Liver (tissue), 9 donors: ENCODE measurements around the gene RAB6B. TPM values are rescaled to one million over a fixed set of nuclear protein-coding genes. Genes with fewer than 3 reads are reported as not detected.

Experiments used
- DNase-seq: peaks from one replicate; pipeline ENCODE4 v3.0.0-alpha.2; 2017; ENCODE audit warnings: low spot score
- H3K27ac ChIP-seq, 2 donors: one replicate each; pipeline ENCODE4 v1.7.0; 2013; ENCODE audit warnings: inconsistent platforms in 2 of 2, low read length in 2 of 2, control low read depth in 1 of 2, low read depth in 1 of 2, mild to moderate bottlenecking in 1 of 2
- H3K27me3 ChIP-seq, 4 donors: one replicate each; pipeline versions ENCODE4 v1.6.1 to v1.7.0; 2013; ENCODE audit warnings: low read length in 3 of 4, inconsistent platforms in 1 of 4, mild to moderate bottlenecking in 1 of 4, moderate library complexity in 1 of 4; ENCODE audit not compliant: control insufficient read depth in 4 of 4, insufficient read depth in 4 of 4
- H3K36me3 ChIP-seq, 4 donors: one replicate each; pipeline versions ENCODE4 v1.6.1 to v1.7.0; 2013; ENCODE audit warnings: low read length in 3 of 4, mild to moderate bottlenecking in 3 of 4, low read depth in 1 of 4, moderate library complexity in 1 of 4; ENCODE audit not compliant: control insufficient read depth in 4 of 4, insufficient read depth in 3 of 4
- H3K4me1 ChIP-seq, 4 donors: one replicate each; pipeline versions ENCODE4 v1.6.1 to v1.7.0; 2013; ENCODE audit warnings: low read length in 3 of 4, mild to moderate bottlenecking in 3 of 4, moderate library complexity in 1 of 4; ENCODE audit not compliant: control insufficient read depth in 4 of 4, insufficient read depth in 4 of 4
- H3K4me3 ChIP-seq, 3 donors: one replicate each; pipeline versions ENCODE4 v1.6.1 to v1.7.0; 2013; ENCODE audit warnings: low read length in 3 of 3, control low read depth in 1 of 3, low read depth in 1 of 3, mild to moderate bottlenecking in 1 of 3
- H3K9ac ChIP-seq, 2 donors: one replicate each; pipeline ENCODE4 v1.7.0; 2013; ENCODE audit warnings: low read length in 2 of 2, mild to moderate bottlenecking in 2 of 2, moderate library complexity in 2 of 2, control low read depth in 1 of 2, low read depth in 1 of 2
- H3K9me3 ChIP-seq, 4 donors: one replicate each; pipeline versions ENCODE4 v1.6.1 to v1.7.0; 2013; ENCODE audit warnings: low read length in 3 of 4; ENCODE audit not compliant: control insufficient read depth in 4 of 4
- EGR1 ChIP-seq, 2 donors: IDR thresholded peaks; 2 replicates each; pipeline ENCODE4 v1.6.1; 2016 to 2018; ENCODE audit warnings: antibody characterized with exemption in 2 of 2, low read depth in 2 of 2
- FOXA1 ChIP-seq: IDR thresholded peaks from 2 replicates; pipeline ENCODE4 v1.6.1; 2016; ENCODE audit warnings: antibody characterized with exemption
- FOXA2 ChIP-seq: IDR thresholded peaks from 2 replicates; pipeline ENCODE4 v1.6.1; 2016; ENCODE audit warnings: antibody characterized with exemption
- HNF4A ChIP-seq, 2 donors: conservative IDR thresholded peaks; 2 replicates each; pipeline ENCODE4 v1.6.1; 2016; ENCODE audit warnings: antibody characterized with exemption in 2 of 2, mild to moderate bottlenecking in 2 of 2
- HNF4G ChIP-seq: IDR thresholded peaks from 2 replicates; pipeline ENCODE4 v1.6.1; 2016; ENCODE audit warnings: antibody characterized with exemption
- JUND ChIP-seq, 2 donors: IDR thresholded peaks; 2 replicates each; pipeline ENCODE4 v1.6.1; 2016; ENCODE audit warnings: antibody characterized with exemption in 2 of 2
- NR2F2 ChIP-seq: IDR thresholded peaks from 2 replicates; pipeline ENCODE4 v1.6.1; 2016; ENCODE audit warnings: antibody characterized with exemption
- REST ChIP-seq: IDR thresholded peaks from 2 replicates; pipeline ENCODE4 v1.6.1; 2016; ENCODE audit warnings: antibody characterized with exemption, mild to moderate bottlenecking
- RXRA ChIP-seq, 2 donors: IDR thresholded peaks; 2 replicates each; pipeline ENCODE4 v1.6.1; 2017 to 2018; ENCODE audit warnings: antibody characterized with exemption in 2 of 2, mild to moderate bottlenecking in 1 of 2
- TAF1 ChIP-seq: conservative IDR thresholded peaks from 2 replicates; pipeline ENCODE4 v1.6.1; 2016; ENCODE audit warnings: antibody characterized with exemption, mild to moderate bottlenecking
- YY1 ChIP-seq: IDR thresholded peaks from 2 replicates; pipeline ENCODE4 v1.6.1; 2016; ENCODE audit warnings: antibody characterized with exemption, mild to moderate bottlenecking
- ZBTB33 ChIP-seq: IDR thresholded peaks from 2 replicates; pipeline ENCODE4 v1.6.1; 2016; ENCODE audit warnings: antibody characterized with exemption
- WGBS: extraction: QIAGEN DNeasy Blood & Tissue Kit; methylation state at CpG from one replicate; pipeline ENCODE4 v1.1.7; 2013; 5-methylcytosine and 5-hydroxymethylcytosine counted together
- polyA plus RNA-seq, 2 donors: library from polyadenylated mRNA; stranded (reverse) in 1 of 2; unstranded in 1 of 2; fragments of 200-250 nt in 1 of 2; fragments of >200 nt in 1 of 2; fragmentation: Nextera tagmentation in 1 of 2; extraction: Ambion mirVana in 1 of 2; gene quantifications; one replicate each; pipeline versions ENCODE4 v1.2.1 to v1.2.3, GENCODE V29; 2013 to 2015
- total RNA-seq, 2 donors: library from RNA; depleted of rRNA; stranded (reverse); fragments of >200 nt; gene quantifications; one replicate each; pipeline ENCODE4 v1.2.3, GENCODE V29; 2014
- TF ChIP-seq, protein P1 (sequence below): fragments of 150-350 bp; IDR thresholded peaks from 2 replicates; pipeline ENCODE4 v1.5.1; 2017; ENCODE audit warnings: improper control_type of control experiment, low read depth, low read length; ENCODE audit not compliant: missing input control
- TF ChIP-seq, protein P2 (sequence below): IDR thresholded peaks from 2 replicates; pipeline ENCODE4 v1.6.1; 2016; ENCODE audit warnings: antibody characterized with exemption
- donor health status: healthy.
- donor health status: healthy.
- donor health status: healthy.
- donor health status: healthy.
- donor health status: healthy.

The RAB6B gene
- total and polyA plus RNA-seq, 4 donors, result 0.08 to 2.8 (median 0.28) TPM

DNA sequence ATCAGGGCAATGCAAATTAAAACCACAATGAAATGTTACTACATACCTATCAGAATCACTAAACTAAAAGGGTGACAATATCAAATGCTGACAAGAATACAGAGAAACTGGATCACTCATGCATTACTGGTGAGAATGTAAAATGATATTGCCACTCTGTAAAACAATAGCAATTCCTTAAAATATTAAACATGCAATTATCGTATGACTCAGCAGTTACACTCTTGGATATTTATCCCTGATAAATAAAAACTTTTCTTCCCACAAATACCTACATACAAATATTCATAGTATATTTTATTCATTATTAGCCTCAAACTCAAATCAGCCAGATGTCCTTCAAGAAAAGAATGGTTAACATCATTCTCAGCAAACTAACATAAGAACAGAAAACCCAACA lies 25.9 kb upstream of the RAB6B start:
- H3K27me3 ChIP-seq, result peaks cover 0 to 5% (median 1%) of the 10 kb centered on the region in 4 donors
- 97% methylated on average over 1 of the region's 1 CpG for WGBS
- no peaks in the 10 kb centered on the region for H3K4me1 ChIP-seq
- TF ChIP-seq EGR1 (IDR thresholded peaks at IDR 0.05; ENCODE audit: low read depth in 2 of 2) (no peak), REST (no peak), RXRA (IDR thresholded peaks at IDR 0.05) (no peak), YY1 (no peak)
- TF ChIP-seq, protein P1, sequence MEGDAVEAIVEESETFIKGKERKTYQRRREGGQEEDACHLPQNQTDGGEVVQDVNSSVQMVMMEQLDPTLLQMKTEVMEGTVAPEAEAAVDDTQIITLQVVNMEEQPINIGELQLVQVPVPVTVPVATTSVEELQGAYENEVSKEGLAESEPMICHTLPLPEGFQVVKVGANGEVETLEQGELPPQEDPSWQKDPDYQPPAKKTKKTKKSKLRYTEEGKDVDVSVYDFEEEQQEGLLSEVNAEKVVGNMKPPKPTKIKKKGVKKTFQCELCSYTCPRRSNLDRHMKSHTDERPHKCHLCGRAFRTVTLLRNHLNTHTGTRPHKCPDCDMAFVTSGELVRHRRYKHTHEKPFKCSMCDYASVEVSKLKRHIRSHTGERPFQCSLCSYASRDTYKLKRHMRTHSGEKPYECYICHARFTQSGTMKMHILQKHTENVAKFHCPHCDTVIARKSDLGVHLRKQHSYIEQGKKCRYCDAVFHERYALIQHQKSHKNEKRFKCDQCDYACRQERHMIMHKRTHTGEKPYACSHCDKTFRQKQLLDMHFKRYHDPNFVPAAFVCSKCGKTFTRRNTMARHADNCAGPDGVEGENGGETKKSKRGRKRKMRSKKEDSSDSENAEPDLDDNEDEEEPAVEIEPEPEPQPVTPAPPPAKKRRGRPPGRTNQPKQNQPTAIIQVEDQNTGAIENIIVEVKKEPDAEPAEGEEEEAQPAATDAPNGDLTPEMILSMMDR, result no peak
- H3K9me3 ChIP-seq, result peaks cover 0 to 1% (median 0%) of the 10 kb centered on the region in 4 donors
- DNase-seq, result no peak
- no peak overlapping the region for H3K27ac ChIP-seq
- no peaks in the 10 kb centered on the region for H3K36me3 ChIP-seq
- H3K4me3 ChIP-seq, result no peak overlapping the region
- H3K9ac ChIP-seq, result no peak overlapping the region

DNA sequence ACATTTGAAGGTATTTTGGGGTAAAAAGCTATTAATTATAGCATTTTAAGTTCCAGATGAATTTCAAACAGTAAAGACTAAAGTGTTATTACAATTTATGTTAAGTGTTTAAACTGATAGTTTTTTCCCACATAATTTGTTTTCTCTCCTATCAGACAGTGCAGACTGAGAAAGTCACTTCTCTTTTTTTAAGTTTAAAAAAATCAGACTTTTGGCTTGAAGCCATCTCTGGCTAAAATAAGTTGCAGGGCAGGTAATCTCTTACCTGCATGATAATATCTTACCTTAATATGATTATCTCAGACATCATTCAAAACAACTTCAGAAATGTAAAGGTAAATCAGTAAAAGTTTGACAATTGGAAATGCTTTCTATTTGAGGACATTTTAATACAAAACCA lies 21.5 kb upstream of the RAB6B start:
- H3K36me3 ChIP-seq, result no peaks in the 10 kb centered on the region
- no peak for DNase-seq
- peaks cover 0 to 15% (median 1%) of the 10 kb centered on the region in 4 donors for H3K27me3 ChIP-seq
- no peak overlapping the region for H3K9ac ChIP-seq
- no peak overlapping the region for H3K27ac ChIP-seq
- no peaks in the 10 kb centered on the region for H3K4me1 ChIP-seq
- peaks cover 0 to 1% (median 0%) of the 10 kb centered on the region in 4 donors for H3K9me3 ChIP-seq
- no peak overlapping the region for H3K4me3 ChIP-seq
- TF ChIP-seq TAF1 (no peak), HNF4A (conservative IDR thresholded peaks at IDR 0.05) (no peak), JUND (IDR thresholded peaks at IDR 0.05) (no peak), NR2F2 (no peak), REST (no peak), FOXA1 (no peak), HNF4G (no peak), ZBTB33 (no peak), FOXA2 (no peak), RXRA (IDR thresholded peaks at IDR 0.05) (no peak), EGR1 (IDR thresholded peaks at IDR 0.05; ENCODE audit: low read depth in 2 of 2) (no peak)
- TF ChIP-seq, protein P1, result no peak
- TF ChIP-seq, protein P2, sequence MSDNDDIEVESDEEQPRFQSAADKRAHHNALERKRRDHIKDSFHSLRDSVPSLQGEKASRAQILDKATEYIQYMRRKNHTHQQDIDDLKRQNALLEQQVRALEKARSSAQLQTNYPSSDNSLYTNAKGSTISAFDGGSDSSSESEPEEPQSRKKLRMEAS, result no peak
